GM13976 (cell line): Measurements from ENCODE around the gene DNAJC27.

Experiments
- DNase-seq: peaks from one replicate; pipeline ENCODE4 v3.0.0; 2012; ENCODE audit warnings: low spot score
- CTCF ChIP-seq: IDR thresholded peaks from 2 replicates; pipeline ENCODE4 v1.5.1; 2012; ENCODE audit warnings: borderline replicate concordance, mild to moderate bottlenecking; ENCODE audit not compliant: insufficient read depth; ENCODE audit errors: extremely low read depth, missing control alignments, control extremely low read depth
- in situ Hi-C: fragments of 300-500 bp; cut with MboI; formaldehyde crosslinking; loops from one replicate; pipeline ENCODE4 v1.12.0; 2022; ENCODE audit warnings: low sequenced_read_pairs, mixed read lengths, inconsistent platforms; ENCODE audit not compliant: unreplicated experiment

The DNAJC27 gene

GRCh38 chr2:24957976-24958375 lies 13.8 kb downstream of the DNAJC27 start:
- in situ Hi-C loops: no loop called here
- DNase-seq: no peak
- no peak for TF ChIP-seq CTCF

- no peak for DNase-seq
- TF ChIP-seq CTCF: no peak
- in situ Hi-C loops: no loop called here
Measured at GRCh38 chr2:24957221-24957620, 14.5 kb downstream of the DNAJC27 start.

- DNase-seq: no peak
Measured at GRCh38 chr2:24955921-24956320, 15.8 kb downstream of the DNAJC27 start.

GRCh38 chr2:24955232-24955631 lies 16.5 kb downstream of the DNAJC27 start:
- in situ Hi-C loops: no loop called here
- no peak for TF ChIP-seq CTCF
- no peak for DNase-seq

More at GRCh38 chr2:24955921-24956320, 15.8 kb downstream of the DNAJC27 start:
- TF ChIP-seq CTCF: no peak
- in situ Hi-C loops: no loop called here

- in situ Hi-C loops: no loop called here
- TF ChIP-seq CTCF: no peak
- no peak for DNase-seq
Measured at GRCh38 chr2:24950102-24950501, 21.7 kb downstream of the DNAJC27 start.

- no peak for TF ChIP-seq CTCF
- DNase-seq: no peak
- in situ Hi-C loops: no loop called here
Measured at GRCh38 chr2:24948506-24948905, 23.2 kb downstream of the DNAJC27 start.

GRCh38 chr2:24947561-24948157 lies 24.1 kb downstream of the DNAJC27 start:
- in situ Hi-C loops: no loop called here
- no peak for DNase-seq
- TF ChIP-seq CTCF: no peak
